ENCODE measurements around the gene SHC4. TPM values are rescaled to one million over a fixed set of nuclear protein-coding genes. Genes with fewer than 3 reads are reported as not detected.

The SHC4 gene
- total and polyA plus RNA-seq, 9 of the 15 experiments (the other 6 are each of a cell fraction or from before 2014, with no cell fraction given), result 0.43 to 1.2 (median 0.67) TPM

- TF ChIP-seq MNT (conservative IDR thresholded peaks at IDR 0.05) (peak in 1 of 2 experiments; percentile 73; a peak in 3 of 4 replicates), SP2 (IDR thresholded peaks at IDR 0.05; ENCODE audit: extremely low read depth, low read depth, low read length, poor library complexity, severe bottlenecking) (no peak), NCOR1 (IDR thresholded peaks at IDR 0.05) (no peak; the same call in 1 of the 2 replicates), MAFK (IDR thresholded peaks at IDR 0.05; ENCODE audit: low read length) (peak; percentile 2; the same call in 1 of the 2 replicates), CEBPB (tag; IDR thresholded peaks at IDR 0.05) (peak; percentile 100), ZNF354B (CRISPR knock-in tag; IDR thresholded peaks at IDR 0.05) (no peak), ZBTB9 (CRISPR knock-in tag; IDR thresholded peaks at IDR 0.05) (peak; percentile 49; the same call in 1 of the 2 replicates), HDAC1 (IDR thresholded peaks at IDR 0.05) (peak in 1 of 2 experiments; percentile 41; a peak in 2 of 4 replicates), NONO (IDR thresholded peaks at IDR 0.05; ENCODE audit: low read depth in 2 of 2, low read length in 1 of 2) (no peak; a peak in 1 of 4 replicates), SAP30 (IDR thresholded peaks at IDR 0.05; ENCODE audit: borderline replicate concordance, insufficient read depth, low read depth, low read length, poor library complexity, severe bottlenecking) (peak; percentile 67), ZBTB5 (IDR thresholded peaks at IDR 0.05) (no peak), PYGO2 (tag; IDR thresholded peaks at IDR 0.05) (no peak), ATF3 (IDR thresholded peaks at IDR 0.05) (peak; percentile 89), ATF3 (CRISPR knock-in tag; conservative IDR thresholded peaks at IDR 0.05) (peak; percentile 48; the same call in 1 of the 2 replicates), KLF1 (tag; IDR thresholded peaks at IDR 0.05) (no peak)
- TF ChIP-seq, protein P1, sequence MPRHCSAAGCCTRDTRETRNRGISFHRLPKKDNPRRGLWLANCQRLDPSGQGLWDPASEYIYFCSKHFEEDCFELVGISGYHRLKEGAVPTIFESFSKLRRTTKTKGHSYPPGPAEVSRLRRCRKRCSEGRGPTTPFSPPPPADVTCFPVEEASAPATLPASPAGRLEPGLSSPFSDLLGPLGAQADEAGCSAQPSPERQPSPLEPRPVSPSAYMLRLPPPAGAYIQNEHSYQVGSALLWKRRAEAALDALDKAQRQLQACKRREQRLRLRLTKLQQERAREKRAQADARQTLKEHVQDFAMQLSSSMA (CRISPR knock-in tag; IDR thresholded peaks at IDR 0.05), result peak; percentile 72; the same call in 1 of the 2 replicates
- TF ChIP-seq, protein P2, sequence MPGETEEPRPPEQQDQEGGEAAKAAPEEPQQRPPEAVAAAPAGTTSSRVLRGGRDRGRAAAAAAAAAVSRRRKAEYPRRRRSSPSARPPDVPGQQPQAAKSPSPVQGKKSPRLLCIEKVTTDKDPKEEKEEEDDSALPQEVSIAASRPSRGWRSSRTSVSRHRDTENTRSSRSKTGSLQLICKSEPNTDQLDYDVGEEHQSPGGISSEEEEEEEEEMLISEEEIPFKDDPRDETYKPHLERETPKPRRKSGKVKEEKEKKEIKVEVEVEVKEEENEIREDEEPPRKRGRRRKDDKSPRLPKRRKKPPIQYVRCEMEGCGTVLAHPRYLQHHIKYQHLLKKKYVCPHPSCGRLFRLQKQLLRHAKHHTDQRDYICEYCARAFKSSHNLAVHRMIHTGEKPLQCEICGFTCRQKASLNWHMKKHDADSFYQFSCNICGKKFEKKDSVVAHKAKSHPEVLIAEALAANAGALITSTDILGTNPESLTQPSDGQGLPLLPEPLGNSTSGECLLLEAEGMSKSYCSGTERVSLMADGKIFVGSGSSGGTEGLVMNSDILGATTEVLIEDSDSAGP (CRISPR knock-in tag; IDR thresholded peaks at IDR 0.05), result no peak; the same call in none of the 2 replicates
Measured at GRCh38 chr15:48877630-48878595, 85.8 kb downstream of the SHC4 start, which contains the start of gene EID1 (continued).

All from K562 (cell line).